Small intestine (tissue), 7 donors: Measurements from ENCODE around the gene CLIC4. TPM values are rescaled to one million over a fixed set of nuclear protein-coding genes. Genes with fewer than 3 reads are reported as not detected.
"Not testable (repeated sequence)": the region's sequence is repeated elsewhere in the genome, so short reads cannot be mapped to it uniquely, and the experiment has no call there.

ENCODE experiments used
- DNase-seq, 2 donors: peaks; one replicate each; pipeline versions ENCODE4 v3.0.0 to v3.0.0-alpha.2; 2013
- FAIRE-seq: peaks from 2 replicates; lab custom pipeline; 2012; peaks lifted over from hg19 to GRCh38; lab: Jason Lieb, UNC
- H3K27ac ChIP-seq, 3 donors: one replicate each; pipeline ENCODE4 v1.5.1; 2013; ENCODE audit warnings: low read length in 2 of 3, mild to moderate bottlenecking in 2 of 3, control low read depth in 1 of 3, inconsistent platforms in 1 of 3, low read depth in 1 of 3, moderate library complexity in 1 of 3
- H3K27me3 ChIP-seq, 3 donors: one replicate each; pipeline ENCODE4 v1.6.1; 2013; ENCODE audit warnings: low read length in 3 of 3, inconsistent platforms in 1 of 3; ENCODE audit not compliant: control insufficient read depth in 3 of 3, insufficient read depth in 3 of 3
- H3K36me3 ChIP-seq, 3 donors: one replicate each; pipeline ENCODE4 v1.6.1; 2013; ENCODE audit warnings: low read length in 3 of 3, inconsistent platforms in 1 of 3, low read depth in 1 of 3, mild to moderate bottlenecking in 1 of 3, moderate library complexity in 1 of 3; ENCODE audit not compliant: control insufficient read depth in 3 of 3, insufficient read depth in 2 of 3
- H3K4me1 ChIP-seq, 3 donors: one replicate each; pipeline ENCODE4 v1.6.1; 2013; ENCODE audit warnings: low read length in 2 of 3, inconsistent platforms in 1 of 3, low read depth in 1 of 3, mild to moderate bottlenecking in 1 of 3, moderate library complexity in 1 of 3; ENCODE audit not compliant: control insufficient read depth in 3 of 3, insufficient read depth in 2 of 3
- H3K4me3 ChIP-seq, 3 donors: one replicate each; pipeline ENCODE4 v1.5.1; 2013; ENCODE audit warnings: low read length in 3 of 3, control low read depth in 1 of 3, inconsistent platforms in 1 of 3, low read depth in 1 of 3, mild to moderate bottlenecking in 1 of 3, moderate library complexity in 1 of 3
- H3K9me3 ChIP-seq, 2 donors: one replicate each; pipeline ENCODE4 v1.6.1; 2013; ENCODE audit warnings: low read depth in 1 of 2, low read length in 1 of 2; ENCODE audit not compliant: control insufficient read depth in 2 of 2, insufficient read depth in 1 of 2
- WGBS, 3 donors: extraction: QIAGEN DNeasy Blood & Tissue Kit; methylation state at CpG; one replicate each; pipeline ENCODE4 v1.1.7; 2013; 5-methylcytosine and 5-hydroxymethylcytosine counted together
- polyA plus RNA-seq, 4 donors: library from polyadenylated mRNA; stranded (reverse) in 3 of 4; unstranded in 1 of 4; fragments of 200-250 nt in 3 of 4; fragments of 120-200 nt in 1 of 4; gene quantifications; one replicate each; pipeline versions ENCODE4 v1.2.1 to v1.2.3, GENCODE V29; 2013
- donor health status: healthy with polysubstance abuse.
- donor health status: control.
- donor health status: control.
- donor health status: Bipolar disorder and iron deficiency.
- donor health status: healthy.

CLIC4 gene
- polyA plus RNA-seq, 4 donors, result 2.0 to 47.4 (median 25.4) TPM

DNA sequence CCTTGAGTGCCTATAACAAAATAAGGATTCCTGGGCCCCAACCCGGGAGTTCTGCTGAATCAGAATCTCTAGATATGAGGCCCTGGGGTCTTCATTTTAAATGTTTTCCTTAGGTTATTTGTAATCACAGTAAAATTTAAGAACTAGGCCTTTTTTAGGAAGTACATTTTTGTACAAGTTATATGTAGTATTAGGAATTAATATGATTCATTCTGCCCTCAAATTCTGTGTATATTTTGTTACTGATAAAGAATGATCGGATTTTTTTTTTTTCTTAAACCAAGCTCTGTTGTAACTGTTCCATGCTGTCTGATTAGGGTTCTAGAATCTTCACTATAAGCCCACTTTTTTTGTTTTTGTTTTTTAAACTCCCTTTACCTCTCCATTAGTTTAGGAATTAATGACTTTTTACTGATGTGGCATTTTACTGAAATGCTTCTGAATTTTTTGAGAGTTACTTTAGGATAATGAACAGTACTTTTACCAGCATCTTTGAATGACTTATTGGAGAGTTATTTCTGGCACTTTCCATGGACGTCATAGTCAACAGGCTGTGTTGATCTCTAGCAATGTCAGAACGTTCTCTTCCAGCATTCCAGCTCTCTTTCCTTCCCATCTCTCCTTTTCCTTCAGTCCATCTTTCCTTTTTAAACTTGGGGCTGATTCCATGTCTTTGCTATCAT lies 48.3 kb downstream of the CLIC4 start:
- Histone ChIP-seq H3K36me3 (no peaks in the 10 kb centered on the region), H3K27me3 (no peaks in the 10 kb centered on the region), H3K4me1 (peaks cover 0 to 3% (median 0%) of the 10 kb centered on the region in 3 donors), H3K9me3 (no peaks in the 10 kb centered on the region), H3K4me3 (no peak overlapping the region), H3K27ac (peak overlapping the region in 1 of 3 donors; percentile 4)
- DNase-seq (no peak), FAIRE-seq (no peak)
- 60 to 73% (median 72%) methylated on average over 4 of the region's 4 CpGs for WGBS, 3 donors

GRCh38 chr1:24794130-24794502 lies 48.9 kb downstream of the CLIC4 start:
- H3K36me3 ChIP-seq, H3K4me3 ChIP-seq, FAIRE-seq, H3K9me3 ChIP-seq, H3K4me1 ChIP-seq, H3K27ac ChIP-seq, DNase-seq, H3K27me3 ChIP-seq: not testable (repeated sequence)
- 55 to 80% (median 70%) methylated on average over 2 of the region's 2 CpGs for WGBS, 3 donors

DNA sequence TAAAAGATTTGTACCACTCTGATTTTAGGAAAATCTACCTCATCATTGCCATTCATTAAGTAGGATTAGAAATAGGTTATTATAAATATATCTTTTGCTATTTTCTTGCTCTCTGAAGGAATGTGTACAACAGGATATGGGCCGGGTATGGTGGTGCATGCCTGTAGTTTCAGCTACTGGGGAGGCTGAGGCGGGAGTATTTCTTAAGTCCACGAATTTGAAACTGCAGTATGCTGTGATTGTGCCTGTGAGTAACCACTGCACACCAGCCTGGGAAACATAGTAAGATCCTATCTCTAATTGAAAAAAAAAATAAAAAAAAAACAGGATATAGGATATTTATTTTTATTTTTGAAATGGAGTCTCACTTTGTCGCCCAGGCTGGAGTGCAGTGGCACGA lies 50.0 kb downstream of the CLIC4 start:
- Histone ChIP-seq H3K4me1 (peaks cover 0 to 3% (median 0%) of the 10 kb centered on the region in 3 donors), H3K9me3 (no peaks in the 10 kb centered on the region), H3K36me3 (no peaks in the 10 kb centered on the region), H3K27ac (no peak overlapping the region), H3K4me3 (no peak overlapping the region), H3K27me3 (no peaks in the 10 kb centered on the region)
- FAIRE-seq, result no peak
- DNase-seq, result no peak
- 87 to 90% (median 89%) methylated on average over 5 of the region's 5 CpGs for WGBS, 3 donors

DNA sequence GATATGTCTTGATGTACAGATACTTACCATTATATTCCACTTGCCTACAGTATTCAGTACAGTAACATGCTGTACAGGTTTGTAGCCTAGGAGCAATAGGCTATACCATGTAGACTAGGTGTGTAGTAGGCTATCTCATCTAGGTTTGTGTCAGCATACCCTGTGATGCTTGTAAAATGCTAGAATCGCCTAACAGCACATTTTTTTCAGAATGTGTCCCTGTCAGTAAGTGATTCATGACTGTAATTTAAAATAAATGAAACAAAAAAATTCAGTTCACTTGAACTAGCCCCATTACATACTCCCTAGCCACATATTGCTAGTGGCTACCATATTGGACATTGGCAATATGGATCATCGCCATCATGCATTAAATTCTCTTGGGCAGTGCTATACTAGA lies 51.3 kb downstream of the CLIC4 start:
- no peaks in the 10 kb centered on the region for H3K27me3 ChIP-seq
- DNase-seq (no peak), FAIRE-seq (no peak)
- no peak overlapping the region for H3K4me3 ChIP-seq
- no peaks in the 10 kb centered on the region for H3K9me3 ChIP-seq
- 91 to 98% (median 96%) methylated on average over 2 of the region's 2 CpGs for WGBS, 3 donors
- no peak overlapping the region for H3K27ac ChIP-seq
- peaks cover 0 to 3% (median 0%) of the 10 kb centered on the region in 3 donors for H3K4me1 ChIP-seq
- H3K36me3 ChIP-seq, result no peaks in the 10 kb centered on the region

DNA sequence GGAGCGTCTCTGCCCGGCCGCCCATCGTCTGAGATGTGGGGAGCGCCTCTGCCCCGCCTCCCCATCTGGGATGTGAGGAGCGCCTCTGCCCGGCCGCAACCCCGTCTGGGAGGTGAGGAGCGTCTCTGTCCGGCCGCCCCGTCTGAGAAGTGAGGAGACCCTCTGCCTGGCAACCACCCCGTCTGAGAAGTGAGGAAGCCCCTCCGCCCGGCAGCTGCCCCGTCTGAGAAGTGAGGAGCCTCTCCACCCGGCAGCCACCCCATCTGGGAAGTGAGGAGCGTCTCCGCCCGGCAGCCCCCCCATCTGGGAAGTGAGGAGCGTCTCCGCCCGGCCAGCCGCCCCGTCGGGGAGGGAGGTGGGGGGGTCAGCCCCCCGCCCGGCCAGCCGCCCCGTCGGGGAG lies 54.0 kb downstream of the CLIC4 start:
- not testable (repeated sequence) for H3K4me3 ChIP-seq, H3K36me3 ChIP-seq, H3K4me1 ChIP-seq, FAIRE-seq, H3K27ac ChIP-seq, H3K9me3 ChIP-seq, H3K27me3 ChIP-seq, DNase-seq
- WGBS, 3 donors, result 90 to 98% (median 94%) methylated on average over 21 to 33 of the region's 33 CpGs

DNA sequence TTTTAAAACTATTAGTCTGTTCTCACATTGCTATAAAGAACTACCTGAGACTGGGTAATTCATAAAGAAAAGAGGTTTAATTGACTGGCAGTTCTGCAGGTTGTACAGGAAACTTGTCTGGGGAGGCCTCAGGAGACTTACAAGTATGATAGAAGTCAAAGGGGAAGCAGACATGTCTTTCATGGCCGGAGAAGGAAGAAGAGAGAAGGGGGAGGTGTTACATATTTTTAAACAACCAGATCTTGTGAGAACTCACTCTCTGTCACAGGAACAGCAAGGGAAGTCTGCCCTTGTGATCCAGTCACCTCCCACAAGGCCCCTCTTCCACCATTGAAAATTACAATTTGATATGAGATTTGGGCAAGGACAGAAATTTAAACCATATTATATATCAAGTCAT lies 55.9 kb downstream of the CLIC4 start:
- FAIRE-seq (no peak), DNase-seq (no peak)
- WGBS, 3 donors, result 64 to 81% (median 64%) methylated on average over 1 of the region's 1 CpG

DNA sequence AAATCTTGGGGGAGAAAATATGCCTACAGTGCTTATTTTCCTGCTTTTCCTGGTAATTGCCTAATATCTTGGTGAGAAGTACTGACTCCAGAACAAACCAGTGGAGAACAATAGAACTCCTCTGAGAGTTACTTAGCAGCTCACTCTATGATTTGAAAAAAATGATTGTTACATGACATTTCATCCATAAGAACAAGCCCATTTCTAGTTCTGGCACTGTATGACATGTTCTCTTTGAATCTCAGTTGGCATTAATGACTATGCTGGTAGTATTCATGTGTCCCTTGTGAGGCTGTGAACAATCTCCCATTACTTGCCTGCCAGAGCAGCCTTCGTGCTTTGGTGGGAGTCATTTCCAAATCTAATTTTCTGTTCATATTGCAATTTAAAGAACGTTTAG lies 58.0 kb downstream of the CLIC4 start:
- DNase-seq (no peak), FAIRE-seq (no peak)
- H3K4me3 ChIP-seq, result no peak overlapping the region
- H3K27ac ChIP-seq, result no peak overlapping the region
- H3K9me3 ChIP-seq, result no peaks in the 10 kb centered on the region
- peaks cover 0 to 2% (median 0%) of the 10 kb centered on the region in 3 donors for H3K36me3 ChIP-seq
- H3K27me3 ChIP-seq, result no peaks in the 10 kb centered on the region
- 53 to 63% (median 60%) methylated on average over 2 of the region's 2 CpGs for WGBS, 3 donors
- H3K4me1 ChIP-seq, result no peaks in the 10 kb centered on the region

More for the DNA sequence above, 55.9 kb downstream of the CLIC4 start:
- no peaks in the 10 kb centered on the region for H3K27me3 ChIP-seq
- peaks cover 0 to 2% (median 0%) of the 10 kb centered on the region in 3 donors for H3K36me3 ChIP-seq
- no peak overlapping the region for H3K27ac ChIP-seq
- no peaks in the 10 kb centered on the region for H3K4me1 ChIP-seq
- no peaks in the 10 kb centered on the region for H3K9me3 ChIP-seq
- H3K4me3 ChIP-seq, result no peak overlapping the region

DNA sequence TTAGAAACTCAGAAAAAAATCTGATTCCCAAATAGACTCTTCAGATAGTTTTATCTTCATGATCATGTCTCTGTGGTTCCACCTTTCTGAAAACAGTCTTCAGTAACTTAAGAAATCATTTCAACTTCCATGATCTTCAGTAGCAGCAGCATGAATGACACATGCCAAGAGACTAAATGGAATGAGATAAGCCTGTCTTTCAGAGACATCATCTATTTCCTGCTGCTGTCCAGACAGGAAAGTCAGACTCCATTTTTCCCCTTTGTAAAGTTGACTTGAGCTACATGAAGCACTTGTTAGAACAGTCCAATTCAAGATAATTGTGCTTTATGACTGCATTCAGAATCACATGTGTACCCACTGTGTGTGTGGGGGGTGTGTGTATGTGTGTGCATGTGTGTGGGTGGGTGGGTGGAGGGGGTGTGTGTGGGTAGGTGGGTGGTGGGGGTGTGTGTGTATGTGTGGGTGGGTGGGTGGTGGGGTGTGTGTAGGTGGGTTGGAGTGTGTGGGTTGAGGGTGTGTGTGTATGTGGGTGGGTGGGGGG lies 58.8 kb downstream of the CLIC4 start:
- FAIRE-seq (no peak), DNase-seq (no peak)
- no peaks in the 10 kb centered on the region for H3K4me1 ChIP-seq

More for the DNA sequence above, 58.8 kb downstream of the CLIC4 start:
- H3K4me3 ChIP-seq, result no peak overlapping the region
- no peak overlapping the region for H3K27ac ChIP-seq
- no peaks in the 10 kb centered on the region for H3K27me3 ChIP-seq
- no peaks in the 10 kb centered on the region for H3K9me3 ChIP-seq
- peaks cover 0 to 2% (median 0%) of the 10 kb centered on the region in 3 donors for H3K36me3 ChIP-seq
